Astrocyte of the spinal cord (primary cell): ENCODE results near the gene CACNB3.
A peak's percentile ranks its signal among the peaks of the same experiment; 100 is the strongest.

Experiments used
- DNase-seq: peaks from one replicate; pipeline ENCODE4 v3.0.0; 2011; ENCODE audit warnings: low read depth, low spot score
- H3K4me3 ChIP-seq: 2 replicates; pipeline ENCODE4 v1.5.1; 2011; ENCODE audit warnings: low read depth, mild to moderate bottlenecking, low read length, moderate library complexity
- CTCF ChIP-seq: IDR thresholded peaks from 2 replicates; pipeline ENCODE4 v1.5.1; 2012; ENCODE audit warnings: low read depth, mild to moderate bottlenecking, low read length, inconsistent platforms
- in situ Hi-C: cut with HindIII; loops from 2 replicates; pipeline ENCODE4 v1.10.0; 2017; ENCODE audit warnings: low sequenced_read_pairs

CACNB3 gene

DNA sequence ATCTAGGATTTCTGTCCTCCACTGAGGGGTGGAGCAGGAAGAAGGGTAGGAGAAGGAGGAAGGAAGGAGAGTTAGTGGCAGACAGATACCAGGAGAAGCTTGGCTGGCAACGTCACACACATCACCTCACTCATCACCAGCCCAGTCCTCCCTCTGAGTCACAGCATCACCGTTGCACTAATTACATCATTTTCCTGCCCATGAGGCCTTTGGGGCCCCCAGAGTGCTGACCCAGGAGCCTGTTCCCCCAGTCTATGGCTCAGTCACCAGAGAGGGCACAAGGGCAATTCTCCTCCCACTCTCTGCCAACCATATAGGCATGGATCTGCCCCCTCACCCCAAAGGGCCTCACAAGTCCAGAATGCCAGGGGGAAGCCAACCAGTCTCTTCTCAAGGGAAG is 42.8 kb downstream of the CACNB3 start:
- in situ Hi-C loops, result no loop called here
- no peak for DNase-seq
- H3K4me3 ChIP-seq, result no peak overlapping the region
- TF ChIP-seq CTCF, result no peak

DNA sequence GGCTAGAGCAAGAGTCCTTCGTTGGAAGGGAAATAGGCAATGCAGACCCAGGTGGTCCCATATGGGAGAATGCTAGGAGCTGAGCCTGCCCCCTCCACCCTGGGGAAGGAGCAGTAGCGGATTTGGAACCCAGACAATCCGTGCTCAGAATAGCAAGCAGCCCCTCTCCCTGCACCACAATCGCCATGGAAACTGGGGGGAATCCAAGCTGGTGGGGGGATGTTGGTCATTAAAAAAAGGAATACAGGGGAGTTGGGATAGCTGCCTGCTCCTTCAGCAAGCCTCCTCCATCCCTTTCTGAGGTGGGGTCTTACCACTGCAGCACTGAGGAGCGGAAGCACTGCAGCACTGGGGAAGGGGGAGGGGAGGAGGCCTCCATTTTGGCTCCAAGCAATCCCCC is 44.5 kb downstream of the CACNB3 start:
- no peak for DNase-seq
- in situ Hi-C loops, result no loop called here
- H3K4me3 ChIP-seq, result no peak overlapping the region
- TF ChIP-seq CTCF, result no peak

- in situ Hi-C loops, result no loop called here
- no peak overlapping the region for H3K4me3 ChIP-seq
- no peak for DNase-seq
- no peak for TF ChIP-seq CTCF
These were observed 45.0 kb downstream of the CACNB3 start for GRCh38 chr12:48863291-48863690.

DNA sequence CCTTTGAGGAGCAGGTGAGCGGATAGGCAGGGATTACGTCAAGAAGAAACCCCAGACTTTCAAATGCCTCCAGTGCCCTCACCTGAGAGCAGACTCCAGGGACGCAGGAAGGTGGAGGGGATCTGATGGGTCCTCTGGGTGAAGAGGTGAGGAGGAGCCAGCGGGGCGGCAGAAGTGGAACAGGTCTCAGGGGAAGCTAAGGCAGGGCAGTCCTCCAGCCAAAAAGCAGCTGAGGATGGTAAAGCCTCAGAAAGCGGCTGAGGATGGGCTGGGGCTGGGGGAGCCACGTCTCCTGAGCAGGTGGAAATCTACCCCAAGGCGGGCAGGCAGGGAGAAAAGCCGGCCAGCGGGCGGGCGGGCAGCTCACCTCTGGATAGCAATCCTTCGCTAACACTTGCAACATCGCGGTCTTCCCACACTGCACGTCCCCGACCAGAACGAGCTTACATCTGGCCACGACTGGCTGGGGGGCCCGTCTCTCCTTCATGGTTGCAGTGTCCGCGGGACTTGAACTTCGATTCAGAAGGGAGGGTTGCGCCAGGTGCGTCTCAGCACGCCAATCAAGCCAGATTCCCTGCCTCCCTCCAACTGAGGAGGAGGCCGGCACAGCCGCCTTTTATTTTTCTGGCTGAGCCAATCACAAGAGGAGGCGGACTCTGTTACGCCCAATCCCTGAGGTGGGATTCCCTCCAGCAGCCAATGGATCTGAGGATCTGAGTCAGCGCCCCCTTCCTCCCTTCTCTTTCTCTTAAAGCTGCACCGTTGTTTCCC is 47.2 kb downstream of the CACNB3 start, which contains the start of gene RND1:
Gene RND1 (minus strand): TSS at position 590 of the 771 bp plus-strand sequence. CDS start 103 bp downstream, at position 487.
- TF ChIP-seq CTCF, result peak; percentile 13
- in situ Hi-C loops, result no loop called here
- DNase-seq, result peak; percentile 90
- H3K4me3 ChIP-seq, result peak within 1 kb of the TSS; percentile 51

DNA sequence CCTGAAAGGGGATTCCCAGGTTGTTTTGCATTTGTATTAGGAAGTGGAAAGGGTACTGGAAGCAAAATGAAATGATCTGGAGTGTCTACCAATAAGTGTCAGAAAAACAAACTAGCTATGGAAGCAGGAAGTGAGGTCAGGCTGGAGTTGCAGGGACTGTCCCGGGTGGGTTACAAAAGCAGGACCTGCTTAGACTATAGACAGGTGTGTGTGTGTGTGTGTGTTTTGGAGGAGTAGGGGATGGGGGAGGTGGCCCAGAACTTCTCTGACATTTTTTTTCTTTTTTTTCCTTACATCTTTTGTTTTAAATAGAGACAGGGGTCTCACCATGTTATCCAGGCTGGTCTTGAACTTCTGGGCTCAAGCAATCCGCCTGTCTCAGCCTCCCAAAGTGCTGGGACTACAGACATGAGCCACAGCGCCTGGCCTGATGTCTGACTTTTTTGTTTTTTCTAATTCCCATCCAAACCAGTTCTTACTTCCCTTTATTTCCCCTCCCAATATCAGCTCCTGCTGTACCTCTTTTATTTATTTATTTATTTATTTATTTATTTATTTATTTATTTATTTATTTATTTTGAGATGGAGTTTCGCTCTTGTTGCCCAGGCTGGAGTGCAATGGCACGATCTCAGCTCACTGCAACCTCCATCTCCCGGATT is 47.9 kb downstream of the CACNB3 start:
- peak overlapping the region; percentile 51 for H3K4me3 ChIP-seq
- DNase-seq, result no peak
- in situ Hi-C loops, result no loop called here
- TF ChIP-seq CTCF, result no peak

GRCh38 chr12:48868451-48868850 is 50.2 kb downstream of the CACNB3 start:
- no peak for TF ChIP-seq CTCF

More at GRCh38 chr12:48868451-48868850, 50.2 kb downstream of the CACNB3 start:
- DNase-seq, result no peak
- in situ Hi-C loops, result no loop called here
- no peak overlapping the region for H3K4me3 ChIP-seq
